Activated T-cell treated with anti-CD3 and anti-CD28 coated beads, Interleukin-2, amount 50 U/mL, for 24 hours (primary cell): ENCODE results near the gene GGACT.

Source experiments
- DNase-seq: peaks from one replicate; pipeline ENCODE4 v3.0.0-alpha.2; 2020
- H3K27ac Mint-ChIP-seq: 2 replicates; pipeline ENCODE4 v1.8.0; 2020; ENCODE audit warnings: mild to moderate bottlenecking, mixed read lengths
- H3K27me3 Mint-ChIP-seq: 2 replicates; pipeline ENCODE4 v1.8.0; 2020; ENCODE audit warnings: mixed read lengths
- H3K36me3 Mint-ChIP-seq: 2 replicates; pipeline ENCODE4 v1.8.0; 2020; ENCODE audit warnings: low read depth, mixed read lengths
- H3K4me1 Mint-ChIP-seq: 2 replicates; pipeline ENCODE4 v1.8.0; 2020; ENCODE audit warnings: low read depth, mixed read lengths
- H3K4me3 Mint-ChIP-seq: 2 replicates; pipeline ENCODE4 v1.8.0; 2020; ENCODE audit warnings: mild to moderate bottlenecking, moderate library complexity, mixed read lengths
- H3K9me3 Mint-ChIP-seq: 2 replicates; pipeline ENCODE4 v1.8.0; 2020; ENCODE audit warnings: mixed read lengths

Gene GGACT

GRCh38 chr13:100483841-100484381 lies 104.7 kb downstream of the GGACT start:
- Mint-ChIP-seq H3K36me3 (no peaks in the 10 kb centered on the region), H3K27me3 (no peaks in the 10 kb centered on the region), H3K27ac (no peak overlapping the region), H3K9me3 (no peaks in the 10 kb centered on the region), H3K4me1 (peaks cover 10% of the 10 kb centered on the region), H3K4me3 (no peak overlapping the region)
- no peak for DNase-seq

- Mint-ChIP-seq H3K27ac (no peak overlapping the region), H3K9me3 (no peaks in the 10 kb centered on the region), H3K4me3 (no peak overlapping the region), H3K4me1 (peaks cover 10% of the 10 kb centered on the region), H3K27me3 (no peaks in the 10 kb centered on the region), H3K36me3 (no peaks in the 10 kb centered on the region)
- DNase-seq: no peak
These were observed 105.5 kb downstream of the GGACT start for GRCh38 chr13:100483139-100483538.

- Mint-ChIP-seq H3K36me3 (no peaks in the 10 kb centered on the region), H3K4me1 (peaks cover 10% of the 10 kb centered on the region), H3K9me3 (no peaks in the 10 kb centered on the region), H3K4me3 (no peak overlapping the region), H3K27me3 (no peaks in the 10 kb centered on the region), H3K27ac (no peak overlapping the region)
- no peak for DNase-seq
These were observed 107.9 kb downstream of the GGACT start for GRCh38 chr13:100480676-100481075.
